GM23338 (cell line): ENCODE results near the gene ZCCHC17. TPM values are rescaled to one million over a fixed set of nuclear protein-coding genes. Genes with fewer than 3 reads are reported as not detected.
A peak's percentile ranks its signal among the peaks of the same experiment; 100 is the strongest.

ENCODE experiments used
- ATAC-seq: fragments of 200-7000 bp; cut with Tn5 transposase; 3 replicates; pipeline ENCODE4 v1.9.1; 2020
- DNase-seq: peaks from one replicate; pipeline ENCODE4 v3.0.0-alpha.2; 2015; ENCODE audit warnings: low spot score
- H2AFZ ChIP-seq: fragments of 200-600 bp; sonication (generic); 2 replicates; pipeline ENCODE4 v1.8.0; 2016; ENCODE audit warnings: antibody characterized with exemption, mild to moderate bottlenecking, moderate library complexity
- H3F3A ChIP-seq: fragments of 200-600 bp; sonication (generic); replicated peaks from 2 replicates; pipeline ENCODE4 v1.8.0; 2017; ENCODE audit warnings: antibody characterized with exemption, mixed run types, low read depth
- H3K27ac ChIP-seq: fragments of 200-600 bp; sonication (generic); 2 replicates; pipeline ENCODE4 v1.6.1; 2016; ENCODE audit warnings: low read depth
- H3K27me3 ChIP-seq: fragments of 200-600 bp; sonication (generic); 2 replicates; pipeline ENCODE4 v1.8.0; 2016; ENCODE audit warnings: mild to moderate bottlenecking, mixed run types, moderate library complexity; ENCODE audit not compliant: insufficient read depth
- H3K36me3 ChIP-seq: fragments of 200-600 bp; sonication (generic); 2 replicates; pipeline ENCODE4 v1.8.0; 2016; ENCODE audit warnings: mild to moderate bottlenecking; ENCODE audit not compliant: insufficient read depth
- H3K4me1 ChIP-seq: fragments of 200-600 bp; sonication (generic); 2 replicates; pipeline ENCODE4 v1.8.0; 2016; ENCODE audit warnings: mild to moderate bottlenecking, moderate library complexity; ENCODE audit not compliant: insufficient read depth
- H3K4me2 ChIP-seq: fragments of 200-600 bp; sonication (generic); 2 replicates; pipeline ENCODE4 v1.7.1; 2017; ENCODE audit warnings: mixed run types
- H3K4me3 ChIP-seq: fragments of 200-600 bp; sonication (generic); 2 replicates; pipeline ENCODE4 v1.6.1; 2016; ENCODE audit warnings: mixed run types
- H3K79me2 ChIP-seq: fragments of 200-600 bp; sonication (generic); replicated peaks from 2 replicates; pipeline ENCODE4 v1.8.0; 2017; ENCODE audit warnings: mild to moderate bottlenecking; ENCODE audit not compliant: insufficient read depth
- H3K9me2 ChIP-seq: fragments of 200-600 bp; sonication (generic); 2 replicates; pipeline ENCODE4 v1.8.0; 2017; ENCODE audit not compliant: insufficient read depth
- H4K20me1 ChIP-seq: fragments of 200-600 bp; sonication (generic); replicated peaks from 2 replicates; pipeline ENCODE4 v1.8.0; 2017; ENCODE audit warnings: mild to moderate bottlenecking; ENCODE audit not compliant: insufficient read depth
- H3K27ac Mint-ChIP-seq: 2 replicates; pipeline ENCODE4 v1.8.0; 2020; ENCODE audit warnings: inconsistent platforms, mild to moderate bottlenecking, moderate library complexity, mixed read lengths
- H3K27me3 Mint-ChIP-seq: 3 replicates; pipeline ENCODE4 v1.8.0; 2022; ENCODE audit warnings: low read depth, mild to moderate bottlenecking, moderate library complexity, mixed read lengths, inconsistent platforms; ENCODE audit not compliant: insufficient read depth, poor library complexity
- H3K36me3 Mint-ChIP-seq: 3 replicates; pipeline ENCODE4 v1.8.0; 2021; ENCODE audit warnings: low read depth, mild to moderate bottlenecking, inconsistent platforms, moderate library complexity, mixed read lengths
- H3K4me1 Mint-ChIP-seq: 3 replicates; pipeline ENCODE4 v1.8.0; 2020; ENCODE audit warnings: mild to moderate bottlenecking, inconsistent platforms, mixed read lengths
- H3K4me3 Mint-ChIP-seq: 3 replicates; pipeline ENCODE4 v1.8.0; 2021; ENCODE audit warnings: moderate library complexity, mild to moderate bottlenecking, inconsistent platforms, mixed read lengths
- H3K9me3 Mint-ChIP-seq: 3 replicates; pipeline ENCODE4 v1.8.0; 2020; ENCODE audit warnings: moderate library complexity, mild to moderate bottlenecking, inconsistent platforms, mixed read lengths
- CREB1 ChIP-seq: fragments of 250-450 bp; sonication (Bioruptor Pico); IDR thresholded peaks from 2 replicates; pipeline ENCODE4 v1.5.0; 2020; ENCODE audit warnings: low read depth, mild to moderate bottlenecking, moderate library complexity
- ETS1 ChIP-seq: IDR thresholded peaks from 2 replicates; pipeline ENCODE4 v1.6.1; 2016; ENCODE audit warnings: antibody characterized with exemption
- EZH2 ChIP-seq: fragments of 200-600 bp; sonication (generic); IDR thresholded peaks from one replicate; pipeline ENCODE4 v1.8.0; 2017; ENCODE audit warnings: antibody characterized with exemption, mild to moderate bottlenecking, low read depth; ENCODE audit not compliant: unreplicated experiment
- EZH2phosphoT487 ChIP-seq: fragments of 200-600 bp; sonication (generic); IDR thresholded peaks from one replicate; pipeline ENCODE4 v1.8.1; 2018; ENCODE audit warnings: antibody characterized with exemption; ENCODE audit not compliant: unreplicated experiment
- NANOG ChIP-seq: IDR thresholded peaks from 2 replicates; pipeline ENCODE4 v1.6.1; 2016; ENCODE audit warnings: antibody characterized with exemption, borderline replicate concordance
- POLR2AphosphoS5 ChIP-seq: IDR thresholded peaks from 2 replicates; pipeline ENCODE4 v1.6.1; 2016; ENCODE audit warnings: antibody characterized with exemption, low read depth
- REST ChIP-seq: IDR thresholded peaks from one replicate; pipeline ENCODE4 v1.6.1; 2018; ENCODE audit warnings: antibody characterized with exemption; ENCODE audit not compliant: unreplicated experiment
- ZNF114 ChIP-seq: fragments of 250-450 bp; sonication (Bioruptor Pico); IDR thresholded peaks from 2 replicates; pipeline ENCODE4 v1.5.0; 2020; ENCODE audit warnings: mild to moderate bottlenecking, moderate library complexity
- ZNF331 ChIP-seq: fragments of 250-450 bp; sonication (Bioruptor Pico); IDR thresholded peaks from 2 replicates; pipeline ENCODE4 v1.5.0; 2020; ENCODE audit warnings: low read depth, mild to moderate bottlenecking, moderate library complexity
- polyA plus RNA-seq: library from polyadenylated mRNA; unstranded; fragments of >200 nt; fragmentation: Nextera tagmentation; extraction: Ambion mirVana; gene quantifications from 2 replicates; pipeline ENCODE4 v1.2.1, GENCODE V29; 2016
- total RNA-seq: library from RNA; depleted of rRNA; stranded (reverse); fragments of >200 nt; shearing (Covaris generic); gene quantifications from 2 replicates; pipeline ENCODE4 v1.2.3, GENCODE V29; 2014
- TF ChIP-seq, protein P1 (sequence below), 2 experiments: fragments of 200-600 bp in 1 of 2; sonication (generic) in 1 of 2; conservative IDR thresholded peaks; 2 replicates each; pipeline versions ENCODE4 v1.5.1 to v1.6.1; 2016 to 2017; ENCODE audit warnings: antibody characterized with exemption in 2 of 2, low read depth in 2 of 2, mild to moderate bottlenecking in 2 of 2, moderate library complexity in 1 of 2

Gene ZCCHC17
- total and polyA plus RNA-seq, 2 experiments from 2014 or later = 40.1 to 134 TPM

GRCh38 chr1:31389616-31390015 lies 92.8 kb downstream of the ZCCHC17 start:
- Histone ChIP-seq H3K4me3 (no peak overlapping the region), H3F3A (no peaks in the 10 kb centered on the region), H3K36me3 (no peaks in the 10 kb centered on the region), H3K4me2 (no peak overlapping the region), H4K20me1 (no peaks in the 10 kb centered on the region), H3K27ac (no peak overlapping the region), H2AFZ (peak overlapping the region; percentile 85; the same call in 1 of the 2 replicates), H3K4me1 (peaks cover 4% of the 10 kb centered on the region), H3K27me3 (peaks cover 3% of the 10 kb centered on the region; the same call in 1 of the 2 replicates), H3K79me2 (no peaks in the 10 kb centered on the region), H3K9me2 (no peaks in the 10 kb centered on the region)
- Mint-ChIP-seq H3K4me1 (peaks cover 4% of the 10 kb centered on the region; the same call in 2 of the 3 replicates), H3K27ac (no peak overlapping the region), H3K27me3 (peaks cover 7% of the 10 kb centered on the region), H3K36me3 (no peaks in the 10 kb centered on the region), H3K9me3 (no peaks in the 10 kb centered on the region), H3K4me3 (no peak overlapping the region)
- no peak for TF ChIP-seq REST
- DNase-seq (no peak), ATAC-seq (no peak)

DNA sequence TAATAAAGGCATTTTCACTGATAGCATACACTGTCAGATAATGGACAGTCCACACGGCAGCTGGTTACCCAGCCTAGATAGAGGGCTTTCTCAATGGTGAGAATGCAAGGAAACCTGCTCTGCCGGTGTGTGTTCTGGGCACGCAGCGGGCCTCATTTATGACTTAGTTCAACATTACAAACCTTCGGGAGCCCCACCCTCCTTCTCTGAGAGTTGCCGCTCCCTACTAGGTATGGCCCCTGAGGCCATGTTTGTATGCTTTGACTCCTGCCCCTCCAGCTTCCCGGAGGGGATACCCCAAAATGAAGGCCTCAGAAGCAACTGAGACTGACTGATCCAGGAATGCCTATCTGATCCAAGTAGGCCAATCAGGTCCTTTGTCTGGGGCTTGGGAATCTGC lies 93.2 kb downstream of the ZCCHC17 start:
- Mint-ChIP-seq H3K27ac (no peak overlapping the region), H3K4me1 (peaks cover 4% of the 10 kb centered on the region; the same call in 2 of the 3 replicates), H3K4me3 (no peak overlapping the region), H3K27me3 (peaks cover 9% of the 10 kb centered on the region), H3K36me3 (no peaks in the 10 kb centered on the region), H3K9me3 (no peaks in the 10 kb centered on the region)
- Histone ChIP-seq H3K79me2 (no peaks in the 10 kb centered on the region), H3K36me3 (no peaks in the 10 kb centered on the region), H4K20me1 (no peaks in the 10 kb centered on the region), H3K9me2 (no peaks in the 10 kb centered on the region), H3K27me3 (peaks cover 3% of the 10 kb centered on the region; the same call in 1 of the 2 replicates), H3K4me2 (no peak overlapping the region), H3F3A (no peaks in the 10 kb centered on the region), H3K4me1 (peaks cover 4% of the 10 kb centered on the region), H3K4me3 (no peak overlapping the region), H2AFZ (peak overlapping the region; percentile 85; the same call in 1 of the 2 replicates), H3K27ac (no peak overlapping the region)
- ATAC-seq (no peak), DNase-seq (peak; percentile 21)
- TF ChIP-seq EZH2phosphoT487 (no peak), NANOG (no peak), ZNF114 (CRISPR knock-in tag) (no peak), ZNF331 (CRISPR knock-in tag) (no peak), EZH2 (no peak), CREB1 (no peak), REST (no peak), POLR2AphosphoS5 (no peak), ETS1 (no peak)
- TF ChIP-seq, protein P1, sequence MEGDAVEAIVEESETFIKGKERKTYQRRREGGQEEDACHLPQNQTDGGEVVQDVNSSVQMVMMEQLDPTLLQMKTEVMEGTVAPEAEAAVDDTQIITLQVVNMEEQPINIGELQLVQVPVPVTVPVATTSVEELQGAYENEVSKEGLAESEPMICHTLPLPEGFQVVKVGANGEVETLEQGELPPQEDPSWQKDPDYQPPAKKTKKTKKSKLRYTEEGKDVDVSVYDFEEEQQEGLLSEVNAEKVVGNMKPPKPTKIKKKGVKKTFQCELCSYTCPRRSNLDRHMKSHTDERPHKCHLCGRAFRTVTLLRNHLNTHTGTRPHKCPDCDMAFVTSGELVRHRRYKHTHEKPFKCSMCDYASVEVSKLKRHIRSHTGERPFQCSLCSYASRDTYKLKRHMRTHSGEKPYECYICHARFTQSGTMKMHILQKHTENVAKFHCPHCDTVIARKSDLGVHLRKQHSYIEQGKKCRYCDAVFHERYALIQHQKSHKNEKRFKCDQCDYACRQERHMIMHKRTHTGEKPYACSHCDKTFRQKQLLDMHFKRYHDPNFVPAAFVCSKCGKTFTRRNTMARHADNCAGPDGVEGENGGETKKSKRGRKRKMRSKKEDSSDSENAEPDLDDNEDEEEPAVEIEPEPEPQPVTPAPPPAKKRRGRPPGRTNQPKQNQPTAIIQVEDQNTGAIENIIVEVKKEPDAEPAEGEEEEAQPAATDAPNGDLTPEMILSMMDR (conservative IDR thresholded peaks at IDR 0.05; ENCODE audit: low read depth in 2 of 2) = no peak
